HG02763 (cell line): ENCODE measurements around the gene CYP26C1.
"Not testable (repeated sequence)": the region's sequence is repeated elsewhere in the genome, so short reads cannot be mapped to it uniquely, and the experiment has no call there.

Experiments used
- ATAC-seq: cut with Tn5 transposase; IDR thresholded peaks from one replicate; pipeline ENCODE4 v1.9.1; 2021; ENCODE audit warnings: mild to moderate bottlenecking, moderate library complexity; ENCODE audit not compliant: unreplicated experiment

CYP26C1 gene

GRCh38 chr10:93075369-93076221, 15.0 kb downstream of the CYP26C1 start:
- no peak for ATAC-seq

DNA sequence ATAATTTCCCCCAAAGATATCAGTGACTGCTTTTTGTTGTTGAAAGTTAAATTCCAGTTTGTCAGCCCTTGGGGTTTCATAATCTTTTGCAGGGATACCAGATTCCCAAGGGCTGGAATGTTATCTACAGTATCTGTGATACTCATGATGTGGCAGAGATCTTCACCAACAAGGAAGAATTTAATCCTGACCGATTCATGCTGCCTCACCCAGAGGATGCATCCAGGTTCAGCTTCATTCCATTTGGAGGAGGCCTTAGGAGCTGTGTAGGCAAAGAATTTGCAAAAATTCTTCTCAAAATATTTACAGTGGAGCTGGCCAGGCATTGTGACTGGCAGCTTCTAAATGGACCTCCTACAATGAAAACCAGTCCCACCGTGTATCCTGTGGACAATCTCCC, 16.3 kb downstream of the CYP26C1 start:
- ATAC-seq = no peak

- ATAC-seq = no peak
These were observed 17.3 kb downstream of the CYP26C1 start for GRCh38 chr10:93077860-93078337.

GRCh38 chr10:93079663-93080349, 19.2 kb downstream of the CYP26C1 start:
- ATAC-seq = no peak

- ATAC-seq = no peak
These were observed 19.9 kb downstream of the CYP26C1 start for GRCh38 chr10:93080350-93081046.

- no peak for ATAC-seq
These were observed 20.7 kb downstream of the CYP26C1 start for GRCh38 chr10:93081318-93081717.

DNA sequence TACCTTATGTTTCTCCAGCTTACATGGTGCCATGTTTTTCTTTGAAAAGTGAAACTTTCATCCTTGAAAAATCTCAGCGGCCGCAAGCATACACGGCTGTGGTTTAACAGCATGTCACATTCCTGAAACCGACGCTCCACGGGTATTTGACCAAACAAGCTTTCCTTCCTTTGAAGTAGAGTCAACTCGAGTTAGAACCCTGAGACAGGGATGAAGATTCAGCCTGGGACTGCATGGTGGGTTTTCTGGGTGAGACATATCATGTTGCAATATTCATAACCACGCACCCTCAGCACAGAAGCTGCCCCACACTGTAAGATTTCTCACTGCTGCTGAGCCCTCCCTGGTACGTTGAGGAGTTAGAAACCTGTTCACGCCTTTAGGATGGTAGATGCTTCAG, 21.2 kb downstream of the CYP26C1 start:
- ATAC-seq = no peak

GRCh38 chr10:93083743-93084539, 23.3 kb downstream of the CYP26C1 start:
- ATAC-seq = no peak

GRCh38 chr10:93085272-93085859, 24.8 kb downstream of the CYP26C1 start:
- no peak for ATAC-seq

DNA sequence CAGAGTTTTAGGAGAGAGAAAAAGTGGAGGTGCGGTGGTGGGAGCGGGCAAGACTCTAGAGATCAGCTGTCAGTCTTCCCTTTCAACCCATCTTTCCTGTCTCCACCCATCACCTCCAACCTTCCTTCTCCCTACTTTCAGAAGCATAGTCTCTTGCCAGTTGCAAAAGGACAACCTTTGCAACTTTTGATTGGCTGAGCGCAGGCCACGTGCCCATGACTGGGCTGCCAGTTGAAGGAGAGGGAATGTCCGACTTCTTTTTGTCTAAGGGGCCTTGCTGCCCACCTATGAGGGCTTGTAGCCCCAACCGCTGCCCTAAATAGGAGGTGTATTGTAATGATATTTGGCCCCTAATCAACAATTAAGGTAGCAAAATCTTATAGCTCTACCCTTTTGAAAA, 25.7 kb downstream of the CYP26C1 start:
- no peak for ATAC-seq

GRCh38 chr10:93087846-93088245, 27.2 kb downstream of the CYP26C1 start:
- ATAC-seq = no peak

- ATAC-seq = no peak
These were observed 27.9 kb downstream of the CYP26C1 start for GRCh38 chr10:93088466-93088865.

- ATAC-seq = no peak
These were observed 30.0 kb downstream of the CYP26C1 start for GRCh38 chr10:93090619-93091018.

GRCh38 chr10:93091960-93092359, 31.4 kb downstream of the CYP26C1 start:
- ATAC-seq = no peak

DNA sequence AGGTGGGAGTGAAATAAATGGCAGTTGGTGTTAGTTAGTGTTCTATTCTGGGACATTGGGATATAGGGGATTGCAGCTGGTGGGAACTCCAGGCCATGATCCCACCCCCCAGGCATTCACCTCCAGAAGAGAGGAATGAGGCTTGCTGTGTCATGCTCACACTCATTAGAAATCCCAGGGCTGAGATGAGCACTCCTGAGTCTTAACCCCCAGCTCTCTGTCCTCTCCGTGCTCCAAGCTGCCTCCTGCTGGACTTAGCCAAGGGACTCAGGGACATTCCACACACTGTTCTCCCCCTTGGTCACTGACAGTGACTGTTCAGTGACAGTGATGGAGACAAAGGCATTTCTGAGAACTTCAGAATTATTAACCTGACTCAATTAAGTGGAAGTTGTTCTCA, 34.6 kb downstream of the CYP26C1 start:
- no peak for ATAC-seq

- no peak for ATAC-seq
These were observed 36.3 kb downstream of the CYP26C1 start for GRCh38 chr10:93096901-93097300.

- ATAC-seq = no peak
These were observed 36.8 kb downstream of the CYP26C1 start for GRCh38 chr10:93097386-93097785.

- no peak for ATAC-seq
These were observed 38.2 kb downstream of the CYP26C1 start for GRCh38 chr10:93098816-93099215.

DNA sequence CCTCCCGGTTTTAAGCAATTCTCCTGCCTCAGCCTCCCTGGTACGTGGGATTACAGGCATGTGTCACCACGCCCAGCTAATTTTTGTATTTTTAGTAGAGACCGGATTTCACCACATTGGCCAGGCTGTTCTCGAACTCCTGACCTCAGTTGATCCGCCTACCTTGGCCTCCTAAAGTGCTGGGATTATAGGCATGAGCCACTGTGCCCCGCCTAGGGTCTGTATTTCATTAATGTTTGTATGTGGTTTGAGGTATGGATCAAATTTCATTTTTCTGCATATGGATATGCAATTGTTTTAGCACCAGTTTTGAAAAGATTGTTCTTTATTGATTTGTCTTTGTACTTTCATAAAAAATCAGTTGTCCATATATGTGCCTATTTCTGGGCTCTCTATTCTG, 39.1 kb downstream of the CYP26C1 start:
- no peak for ATAC-seq

DNA sequence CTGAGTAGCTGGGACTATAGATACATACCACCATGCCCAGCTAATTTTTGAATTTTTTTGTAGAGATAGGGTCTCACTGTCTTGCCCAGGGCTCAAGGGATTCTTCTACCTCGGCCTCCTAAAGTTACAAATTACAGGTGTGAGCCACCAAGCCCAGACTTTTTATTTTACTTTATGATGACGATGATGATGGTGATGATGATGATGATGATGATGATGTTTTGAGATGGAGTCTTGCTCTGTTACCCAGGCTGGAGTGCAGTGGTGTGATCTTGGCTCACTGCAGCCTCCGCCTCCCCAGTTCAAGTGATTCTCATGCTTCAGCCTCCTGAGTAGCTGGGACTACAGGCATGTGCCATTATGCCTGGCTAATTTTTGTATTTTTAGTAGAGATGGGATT, 40.5 kb downstream of the CYP26C1 start:
- ATAC-seq = not testable (repeated sequence)
